ENCODE data around the gene UBQLN2.
"Not testable (repeated sequence)": the region's sequence is repeated elsewhere in the genome, so short reads cannot be mapped to it uniquely, and the experiment has no call there.

UBQLN2 gene

DNA sequence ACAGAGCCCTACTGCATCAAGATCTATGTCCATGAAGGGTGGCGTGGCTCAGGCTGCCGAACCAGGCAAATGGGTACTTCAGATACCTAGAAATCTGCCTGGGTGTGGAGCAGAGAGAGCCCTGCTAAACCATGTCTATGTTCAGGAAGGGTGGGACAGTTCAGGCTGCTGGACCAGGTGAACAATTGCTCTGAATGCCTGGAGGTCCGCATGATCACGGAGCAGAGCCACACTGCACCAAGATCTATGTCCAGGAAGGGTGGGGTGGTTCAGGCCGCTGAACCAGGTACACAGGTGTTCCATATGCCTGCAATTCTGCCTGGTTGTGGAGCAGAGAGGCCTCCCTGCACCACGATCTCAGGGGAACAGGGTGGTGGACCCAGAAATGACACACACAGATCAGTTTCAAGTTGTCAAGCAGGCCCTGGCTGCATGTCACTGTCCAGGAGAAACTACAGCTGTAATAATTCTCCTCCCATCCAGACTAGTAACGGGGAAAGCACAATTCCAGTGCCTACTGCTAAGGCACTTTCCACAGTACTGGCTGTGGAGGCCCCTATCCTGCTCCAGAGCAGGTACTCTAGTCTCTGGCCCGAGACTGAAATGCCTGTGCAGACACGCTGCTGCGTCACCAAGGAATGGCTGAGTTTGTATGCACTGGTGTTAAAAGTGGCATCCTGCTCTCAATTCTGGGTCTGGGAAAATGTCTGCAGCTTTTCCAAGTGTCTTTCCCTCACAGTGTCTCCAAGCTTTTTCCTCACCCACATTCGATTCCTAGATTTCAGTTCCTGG lies 25.2 kb downstream of the UBQLN2 start:
- no peaks in the 10 kb centered on the region for H3K79me2 ChIP-seq
- H3K9me3 ChIP-seq (ENCODE audit: control insufficient read depth, low read length) = no peaks in the 10 kb centered on the region
- no peak overlapping the region for H3K4me3 ChIP-seq (ENCODE audit: low read depth, low read length)
- H3K4me2 ChIP-seq (ENCODE audit: low read length) = no peak overlapping the region
- H3K4me1 ChIP-seq = no peaks in the 10 kb centered on the region
- TF ChIP-seq, protein P1, sequence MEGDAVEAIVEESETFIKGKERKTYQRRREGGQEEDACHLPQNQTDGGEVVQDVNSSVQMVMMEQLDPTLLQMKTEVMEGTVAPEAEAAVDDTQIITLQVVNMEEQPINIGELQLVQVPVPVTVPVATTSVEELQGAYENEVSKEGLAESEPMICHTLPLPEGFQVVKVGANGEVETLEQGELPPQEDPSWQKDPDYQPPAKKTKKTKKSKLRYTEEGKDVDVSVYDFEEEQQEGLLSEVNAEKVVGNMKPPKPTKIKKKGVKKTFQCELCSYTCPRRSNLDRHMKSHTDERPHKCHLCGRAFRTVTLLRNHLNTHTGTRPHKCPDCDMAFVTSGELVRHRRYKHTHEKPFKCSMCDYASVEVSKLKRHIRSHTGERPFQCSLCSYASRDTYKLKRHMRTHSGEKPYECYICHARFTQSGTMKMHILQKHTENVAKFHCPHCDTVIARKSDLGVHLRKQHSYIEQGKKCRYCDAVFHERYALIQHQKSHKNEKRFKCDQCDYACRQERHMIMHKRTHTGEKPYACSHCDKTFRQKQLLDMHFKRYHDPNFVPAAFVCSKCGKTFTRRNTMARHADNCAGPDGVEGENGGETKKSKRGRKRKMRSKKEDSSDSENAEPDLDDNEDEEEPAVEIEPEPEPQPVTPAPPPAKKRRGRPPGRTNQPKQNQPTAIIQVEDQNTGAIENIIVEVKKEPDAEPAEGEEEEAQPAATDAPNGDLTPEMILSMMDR (IDR thresholded peaks at IDR 0.05) = no peak
- no peak overlapping the region for H3K27ac ChIP-seq
- no peak overlapping the region for H2AFZ ChIP-seq
- no peaks in the 10 kb centered on the region for H3K36me3 ChIP-seq (ENCODE audit: control insufficient read depth, insufficient read depth, low read length)
- H3K27me3 ChIP-seq (ENCODE audit: control insufficient read depth, insufficient read depth, low read length) = no peaks in the 10 kb centered on the region
- no peak overlapping the region for H3K9ac ChIP-seq

DNA sequence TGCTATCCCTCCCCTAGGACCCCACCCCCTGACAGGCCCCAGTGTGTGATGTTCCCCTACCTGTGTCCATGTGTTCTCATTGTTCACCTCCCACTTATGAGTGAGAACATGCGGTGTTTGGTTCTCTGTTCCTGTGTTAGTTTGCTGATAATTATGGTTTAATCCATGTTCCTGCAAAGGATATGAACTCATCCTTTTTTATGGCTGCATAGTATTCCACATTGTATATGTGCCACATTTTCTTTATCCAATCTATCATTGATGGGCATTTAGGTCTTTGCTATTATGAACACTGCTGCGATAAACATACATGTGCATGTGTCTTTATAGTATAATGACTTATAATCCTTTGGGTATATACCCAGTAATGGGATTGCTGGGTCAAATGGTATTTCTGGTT lies 28.4 kb downstream of the UBQLN2 start:
- not testable (repeated sequence) for H3K36me3 ChIP-seq (ENCODE audit: control insufficient read depth, insufficient read depth, low read length); H3K79me2 ChIP-seq; H2AFZ ChIP-seq; H3K4me2 ChIP-seq (ENCODE audit: low read length); H3K4me1 ChIP-seq; H3K4me3 ChIP-seq (ENCODE audit: low read depth, low read length); H3K9ac ChIP-seq; H3K27me3 ChIP-seq (ENCODE audit: control insufficient read depth, insufficient read depth, low read length); H3K9me3 ChIP-seq (ENCODE audit: control insufficient read depth, low read length); H3K27ac ChIP-seq

DNA sequence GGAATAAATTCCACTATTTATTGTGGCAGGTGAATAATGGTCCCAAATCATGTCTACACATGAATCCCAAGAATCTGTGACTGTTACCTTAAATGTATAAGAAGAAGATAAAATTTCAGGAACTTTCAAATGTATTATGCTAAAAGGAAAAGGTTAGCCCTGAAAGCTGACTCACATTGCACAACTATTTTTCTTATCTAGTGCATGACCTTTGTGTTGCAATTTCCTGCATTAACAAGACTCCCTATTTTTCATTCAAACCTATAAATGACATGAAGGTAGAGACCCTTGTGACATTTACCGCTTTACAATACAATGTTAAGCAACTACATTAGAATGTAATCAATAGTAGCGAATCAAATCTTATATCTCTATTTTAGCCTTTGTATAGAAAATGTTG lies 36.7 kb downstream of the UBQLN2 start:
- Histone ChIP-seq H3K36me3 (ENCODE audit: control insufficient read depth, insufficient read depth, low read length) (no peaks in the 10 kb centered on the region), H3K4me2 (ENCODE audit: low read length) (no peak overlapping the region), H3K79me2 (no peaks in the 10 kb centered on the region), H3K27ac (no peak overlapping the region), H3K9ac (no peak overlapping the region), H3K9me3 (ENCODE audit: control insufficient read depth, low read length) (no peaks in the 10 kb centered on the region), H3K27me3 (ENCODE audit: control insufficient read depth, insufficient read depth, low read length) (no peaks in the 10 kb centered on the region), H2AFZ (no peak overlapping the region), H3K4me3 (ENCODE audit: low read depth, low read length) (no peak overlapping the region), H3K4me1 (no peaks in the 10 kb centered on the region)
- TF ChIP-seq, protein P1 (IDR thresholded peaks at IDR 0.05) = no peak

DNA sequence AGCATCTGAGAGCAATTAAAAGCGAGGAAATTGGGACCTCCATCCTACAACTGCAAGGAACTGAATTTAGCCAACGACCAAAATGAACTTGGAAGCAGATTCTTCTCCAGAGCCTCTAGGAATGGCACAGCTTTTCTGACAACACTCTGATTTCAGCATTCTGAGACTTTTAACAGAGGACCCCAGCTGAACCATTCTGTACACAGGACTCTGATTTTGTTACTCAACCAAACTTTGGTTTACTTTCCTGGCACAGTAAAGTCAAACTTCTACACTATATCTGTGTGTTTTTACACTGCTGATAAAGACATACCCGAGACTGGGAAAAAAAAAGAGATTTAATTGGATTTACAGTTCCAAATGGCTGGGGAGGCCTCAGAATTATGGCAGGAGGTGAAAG lies 37.6 kb downstream of the UBQLN2 start:
- TF ChIP-seq, protein P1 (IDR thresholded peaks at IDR 0.05) = no peak
- Histone ChIP-seq H3K4me1 (no peaks in the 10 kb centered on the region), H3K27ac (no peak overlapping the region), H3K4me3 (ENCODE audit: low read depth, low read length) (no peak overlapping the region), H3K4me2 (ENCODE audit: low read length) (no peak overlapping the region), H3K27me3 (ENCODE audit: control insufficient read depth, insufficient read depth, low read length) (no peaks in the 10 kb centered on the region), H2AFZ (no peak overlapping the region), H3K36me3 (ENCODE audit: control insufficient read depth, insufficient read depth, low read length) (no peaks in the 10 kb centered on the region), H3K79me2 (no peaks in the 10 kb centered on the region), H3K9me3 (ENCODE audit: control insufficient read depth, low read length) (no peaks in the 10 kb centered on the region), H3K9ac (no peak overlapping the region)

DNA sequence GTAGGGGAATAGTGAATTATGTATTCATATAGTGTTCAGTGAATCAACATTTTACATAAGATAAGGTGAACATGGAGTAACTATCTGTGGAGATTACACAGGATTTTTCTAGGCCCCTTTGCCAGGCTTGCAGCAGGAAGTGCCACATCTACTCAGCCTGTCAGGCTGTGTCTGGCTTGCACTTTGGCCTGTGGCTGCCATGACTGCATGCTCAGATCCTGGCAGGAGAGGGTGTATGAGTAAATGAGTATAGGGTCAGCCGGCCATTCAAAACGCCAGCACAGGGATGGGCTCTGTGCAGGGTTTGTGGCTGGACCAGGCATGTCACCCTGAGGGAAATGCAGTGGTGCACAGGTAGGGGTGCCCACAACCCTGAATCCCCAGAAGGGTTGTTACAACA lies 51.9 kb downstream of the UBQLN2 start:
- H3K27me3 ChIP-seq (ENCODE audit: control insufficient read depth, insufficient read depth, low read length) = no peaks in the 10 kb centered on the region

More for the DNA sequence above, 51.9 kb downstream of the UBQLN2 start:
- Histone ChIP-seq H3K27ac (no peak overlapping the region), H2AFZ (no peak overlapping the region), H3K79me2 (no peaks in the 10 kb centered on the region), H3K4me1 (no peaks in the 10 kb centered on the region), H3K4me2 (ENCODE audit: low read length) (no peak overlapping the region), H3K4me3 (ENCODE audit: low read depth, low read length) (no peak overlapping the region), H3K9me3 (ENCODE audit: control insufficient read depth, low read length) (no peaks in the 10 kb centered on the region), H3K9ac (no peak overlapping the region), H3K36me3 (ENCODE audit: control insufficient read depth, insufficient read depth, low read length) (no peaks in the 10 kb centered on the region)
- TF ChIP-seq, protein P1 (IDR thresholded peaks at IDR 0.05) = no peak
